GM10248 (cell line): ENCODE measurements around the gene MSMP.

ENCODE experiments used
- CTCF ChIA-PET: fragments of 300-600 bp; sonication (Branson Sonifier 250); formaldehyde crosslinking; extraction: SDS; loops from one replicate; lab custom pipeline; 2021; ENCODE audit warnings: antibody characterized with exemption; lab: Yijun Ruan, JAX
- POLR2A ChIA-PET: fragments of 350-650 bp; sonication (Branson Sonifier 250); formaldehyde crosslinking; extraction: SDS; loops from one replicate; lab custom pipeline; 2020; ENCODE audit warnings: antibody characterized with exemption; lab: Yijun Ruan, JAX
- DNase-seq: peaks from one replicate; pipeline ENCODE4 v3.0.0; 2012; ENCODE audit errors: extremely low spot score
- TF ChIP-seq, protein P1 (sequence below): IDR thresholded peaks from 2 replicates; pipeline ENCODE4 v1.5.1; 2012; ENCODE audit warnings: mild to moderate bottlenecking, low read depth; ENCODE audit errors: extremely low read depth, missing control alignments, control extremely low read depth

Gene MSMP

DNA sequence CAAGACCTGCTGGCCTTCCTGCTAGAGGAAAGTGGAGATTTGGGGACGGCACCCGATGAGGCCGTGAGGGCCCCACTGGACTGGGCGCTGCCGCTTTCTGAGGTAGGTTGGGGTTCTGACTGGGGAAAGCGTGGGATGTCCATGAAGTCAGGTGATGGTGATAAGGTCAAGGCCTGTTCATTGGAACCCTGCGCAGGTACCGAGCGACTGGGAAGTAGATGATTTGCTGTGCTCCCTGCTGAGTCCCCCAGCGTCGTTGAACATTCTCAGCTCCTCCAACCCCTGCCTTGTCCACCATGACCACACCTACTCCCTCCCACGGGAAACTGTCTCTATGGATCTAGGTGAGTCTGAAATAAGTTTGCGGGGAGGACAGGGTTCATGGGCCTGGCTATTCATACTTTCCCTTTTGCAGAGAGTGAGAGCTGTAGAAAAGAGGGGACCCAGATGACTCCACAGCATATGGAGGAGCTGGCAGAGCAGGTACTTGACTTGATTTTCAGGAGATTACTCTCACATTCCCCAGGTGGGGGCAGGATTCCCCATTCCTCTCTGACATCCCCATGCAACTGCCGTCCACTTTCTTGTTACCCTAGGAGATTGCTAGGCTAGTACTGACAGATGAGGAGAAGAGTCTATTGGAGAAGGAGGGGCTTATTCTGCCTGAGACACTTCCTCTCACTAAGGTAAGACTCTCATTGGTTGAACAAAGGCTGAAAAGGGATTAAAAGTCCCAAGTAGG is 21.1 kb downstream of the MSMP start:
- TF ChIP-seq, protein P1, sequence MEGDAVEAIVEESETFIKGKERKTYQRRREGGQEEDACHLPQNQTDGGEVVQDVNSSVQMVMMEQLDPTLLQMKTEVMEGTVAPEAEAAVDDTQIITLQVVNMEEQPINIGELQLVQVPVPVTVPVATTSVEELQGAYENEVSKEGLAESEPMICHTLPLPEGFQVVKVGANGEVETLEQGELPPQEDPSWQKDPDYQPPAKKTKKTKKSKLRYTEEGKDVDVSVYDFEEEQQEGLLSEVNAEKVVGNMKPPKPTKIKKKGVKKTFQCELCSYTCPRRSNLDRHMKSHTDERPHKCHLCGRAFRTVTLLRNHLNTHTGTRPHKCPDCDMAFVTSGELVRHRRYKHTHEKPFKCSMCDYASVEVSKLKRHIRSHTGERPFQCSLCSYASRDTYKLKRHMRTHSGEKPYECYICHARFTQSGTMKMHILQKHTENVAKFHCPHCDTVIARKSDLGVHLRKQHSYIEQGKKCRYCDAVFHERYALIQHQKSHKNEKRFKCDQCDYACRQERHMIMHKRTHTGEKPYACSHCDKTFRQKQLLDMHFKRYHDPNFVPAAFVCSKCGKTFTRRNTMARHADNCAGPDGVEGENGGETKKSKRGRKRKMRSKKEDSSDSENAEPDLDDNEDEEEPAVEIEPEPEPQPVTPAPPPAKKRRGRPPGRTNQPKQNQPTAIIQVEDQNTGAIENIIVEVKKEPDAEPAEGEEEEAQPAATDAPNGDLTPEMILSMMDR, result peak; percentile 7
- CTCF ChIA-PET, result interaction anchor here (0.6 to 11.0 kb wide), 18 partner anchors 11 to 133 kb away, joined by 3 to 134 read pairs (median 6); partner anchors contain the start of genes GBA2, RGP1, SPAG8 and TESK1
- DNase-seq, result peak; percentile 56
- POLR2A ChIA-PET, result interaction anchor here (0.7 to 2.5 kb wide), 11 partner anchors 9 to 129 kb away, joined by 3 to 20 read pairs (median 4); partner anchors contain the start of genes GBA2, RGP1 and TMEM8B

DNA sequence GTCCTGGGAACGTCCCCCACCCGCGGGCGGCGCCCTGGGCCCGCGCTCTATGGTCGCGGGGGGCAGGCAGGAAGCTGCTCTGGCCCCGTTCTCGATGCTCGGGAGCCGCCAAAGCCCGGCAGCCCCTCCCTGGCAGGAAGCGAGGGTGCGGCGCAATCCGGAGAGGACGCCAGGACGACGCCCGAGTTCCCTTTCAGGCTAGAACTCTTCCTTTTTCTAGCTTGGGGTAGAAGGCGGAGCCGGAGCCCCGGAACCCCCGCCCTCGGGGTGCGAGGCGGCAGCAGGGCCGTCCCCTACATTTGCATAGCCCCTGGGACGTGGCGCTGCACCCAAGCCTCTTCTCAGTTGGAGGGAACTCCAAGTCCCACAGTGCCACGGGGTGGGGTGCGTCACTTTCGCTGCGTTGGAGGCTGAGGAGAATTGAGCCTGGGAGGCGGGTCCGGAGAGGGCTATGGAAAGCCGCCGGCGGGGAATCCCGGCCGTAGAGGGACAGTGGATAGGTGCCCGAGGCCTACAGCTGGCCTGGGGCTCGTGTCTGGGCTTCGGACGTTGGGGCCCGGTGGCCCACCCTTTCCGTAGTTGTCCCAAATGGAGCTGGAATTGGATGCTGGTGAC is 21.8 kb downstream of the MSMP start, which contains the start of the genes CREB3 and TLN1:
TSS of gene CREB3 (plus strand) at position 482 of the 615 bp plus-strand sequence. CDS start at position 589, 107 bp downstream.
TSS of gene TLN1 (minus strand) at position 11 of the 615 bp plus-strand sequence. CDS start 6,501 bp downstream, outside the sequence.
- ChIA-PET POLR2A (interaction anchor here (0.7 to 2.5 kb wide), 13 partner anchors 9 to 129 kb away, joined by 3 to 20 read pairs (median 4); partner anchors contain the start of genes GBA2, HINT2, RGP1 and SIT1), CTCF (interaction anchor here (0.6 to 11.0 kb wide), 22 partner anchors 12 to 132 kb away, joined by 3 to 134 read pairs (median 6); partner anchors contain the start of genes GBA2, RGP1, SPAG8 and TESK1)
- TF ChIP-seq, protein P1, result peak; percentile 47
- DNase-seq, result peak; percentile 97

DNA sequence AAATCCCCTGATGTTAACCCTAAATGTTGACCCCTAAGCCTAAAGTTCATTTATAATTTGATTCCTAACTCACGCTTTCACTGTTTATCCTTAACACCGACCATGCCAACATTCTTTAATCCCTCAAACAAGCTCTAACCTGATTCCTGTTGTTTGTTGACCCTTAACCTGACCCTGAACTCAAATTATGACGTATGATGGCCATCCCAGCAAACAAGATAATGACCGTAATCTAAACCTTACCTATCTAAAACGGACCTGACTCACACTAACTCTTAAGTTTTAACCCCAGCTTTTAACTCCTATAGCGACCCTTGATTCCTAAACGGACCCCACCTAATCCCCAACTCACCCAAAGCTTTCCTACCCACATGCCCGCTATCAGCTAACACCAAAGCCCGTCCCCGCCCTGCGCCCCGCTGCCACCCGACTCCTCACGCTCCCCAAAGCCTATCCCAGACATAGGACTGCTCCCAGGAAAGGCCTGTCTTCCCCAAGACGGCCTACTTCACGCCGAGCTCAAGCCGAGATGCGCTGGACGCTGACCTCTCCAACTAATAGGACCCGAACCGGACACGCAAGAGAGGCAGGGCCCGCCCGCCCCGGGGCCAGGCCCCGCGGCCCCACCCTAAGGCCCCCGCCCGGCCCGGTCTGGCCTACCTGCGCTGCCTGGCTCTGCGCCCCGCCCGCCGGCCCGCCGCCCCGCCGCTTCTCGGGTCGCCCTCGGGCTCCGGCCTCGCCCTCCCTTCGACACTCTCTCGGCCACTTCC is 22.5 kb downstream of the MSMP start:
- CTCF ChIA-PET, result interaction anchor here (0.9 to 11.0 kb wide), 16 partner anchors 12 to 132 kb away, joined by 3 to 134 read pairs (median 6); partner anchors contain the start of genes GBA2, RGP1, SPAG8 and TESK1
- TF ChIP-seq, protein P1, result no peak
- POLR2A ChIA-PET, result interaction anchor here (0.9 to 2.5 kb wide), 13 partner anchors 10 to 128 kb away, joined by 3 to 20 read pairs (median 4); partner anchors contain the start of genes GBA2, HINT2, RGP1 and SIT1
- DNase-seq, result no peak

DNA sequence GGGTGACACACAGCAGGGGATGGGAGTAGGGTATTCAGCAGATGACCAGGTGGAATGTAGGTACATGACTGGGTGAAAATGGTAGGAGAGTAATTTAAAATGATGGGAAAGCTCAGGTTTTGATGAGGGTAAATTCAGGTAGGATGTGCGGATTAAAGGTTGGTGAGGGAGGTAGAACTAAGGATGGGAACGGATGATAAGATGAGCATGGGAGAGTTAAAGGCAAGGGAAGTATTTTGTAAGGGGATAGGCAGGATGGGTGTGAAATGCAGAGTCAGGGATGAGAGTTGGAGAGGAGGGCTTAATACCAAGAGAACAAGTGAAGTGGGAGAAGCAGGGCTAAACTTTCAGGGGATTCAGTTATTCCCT is 23.6 kb downstream of the MSMP start:
- ChIA-PET CTCF (interaction anchor here (0.7 to 11.0 kb wide), 13 partner anchors 10 to 126 kb away, joined by 3 to 134 read pairs (median 7); partner anchors contain the start of genes GBA2, RGP1 and TESK1), POLR2A (interaction anchor here (0.5 to 2.5 kb wide), 6 partner anchors 9 to 70 kb away, joined by 3 to 20 read pairs (median 4); partner anchors contain the start of genes GBA2 and RGP1)
- TF ChIP-seq, protein P1, result no peak
- no peak for DNase-seq

DNA sequence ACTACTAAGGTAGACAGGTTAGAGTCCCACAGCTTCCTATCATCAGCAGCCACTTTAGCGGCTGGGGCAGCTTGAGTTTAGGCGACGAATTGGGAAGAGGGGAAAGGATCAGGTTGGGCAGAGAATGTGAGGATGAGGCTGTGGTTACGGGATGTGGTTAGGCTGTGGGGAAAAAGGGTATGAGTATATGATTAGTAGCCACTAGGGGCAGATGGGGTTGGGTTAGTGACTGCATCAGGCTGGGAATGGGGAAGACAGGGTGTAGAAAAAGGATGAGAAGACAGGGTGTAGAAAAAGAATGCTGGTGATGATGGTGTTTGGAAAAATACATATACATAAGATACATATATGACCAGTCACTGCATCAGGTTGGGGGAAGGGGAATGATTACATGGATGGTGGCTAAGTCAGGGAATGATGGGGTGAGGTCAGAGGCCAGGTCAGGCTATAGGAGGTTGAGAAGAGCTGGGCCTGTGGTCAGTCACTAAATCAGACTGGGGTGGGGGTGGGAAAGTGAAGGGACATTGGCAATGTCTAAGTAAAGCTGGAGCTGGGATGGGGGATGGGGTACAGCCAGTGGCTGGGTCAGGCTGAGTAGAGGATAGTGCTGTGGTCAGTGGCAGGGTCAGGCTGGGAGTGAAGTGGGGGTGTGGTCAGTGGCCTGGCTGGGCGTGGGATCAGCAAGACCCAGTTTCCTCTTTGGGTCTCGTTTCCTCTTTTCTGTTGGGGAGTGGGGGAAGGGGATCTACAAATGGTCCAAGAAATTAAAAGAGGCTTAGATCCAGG is 24.2 kb downstream of the MSMP start:
- ChIA-PET CTCF (interaction anchor here (0.7 to 11.0 kb wide), 16 partner anchors 9 to 130 kb away, joined by 3 to 134 read pairs (median 10); partner anchors contain the start of genes GBA2, RGP1, TESK1 and TPM2), POLR2A (interaction anchor here (0.5 to 2.5 kb wide), 6 partner anchors 9 to 69 kb away, joined by 3 to 20 read pairs (median 4); partner anchors contain the start of genes GBA2 and RGP1)
- DNase-seq, result no peak
- TF ChIP-seq, protein P1, result peak; percentile 17
